Stimulated activated CD8-positive, alpha-beta memory T cell treated with anti-CD3 and anti-CD28 coated beads, Interleukin-2, amount 100 ng/mL, for 1 hour (primary cell): ENCODE measurements around the gene SNX25.
"Not testable (repeated sequence)": the region's sequence is repeated elsewhere in the genome, so short reads cannot be mapped to it uniquely, and the experiment has no call there.

Source experiments
- DNase-seq, 2 donors: peaks; one replicate each; pipeline ENCODE4 v3.0.0-alpha.2; 2020; ENCODE audit warnings: low read depth in 2 of 2

The SNX25 gene

DNA sequence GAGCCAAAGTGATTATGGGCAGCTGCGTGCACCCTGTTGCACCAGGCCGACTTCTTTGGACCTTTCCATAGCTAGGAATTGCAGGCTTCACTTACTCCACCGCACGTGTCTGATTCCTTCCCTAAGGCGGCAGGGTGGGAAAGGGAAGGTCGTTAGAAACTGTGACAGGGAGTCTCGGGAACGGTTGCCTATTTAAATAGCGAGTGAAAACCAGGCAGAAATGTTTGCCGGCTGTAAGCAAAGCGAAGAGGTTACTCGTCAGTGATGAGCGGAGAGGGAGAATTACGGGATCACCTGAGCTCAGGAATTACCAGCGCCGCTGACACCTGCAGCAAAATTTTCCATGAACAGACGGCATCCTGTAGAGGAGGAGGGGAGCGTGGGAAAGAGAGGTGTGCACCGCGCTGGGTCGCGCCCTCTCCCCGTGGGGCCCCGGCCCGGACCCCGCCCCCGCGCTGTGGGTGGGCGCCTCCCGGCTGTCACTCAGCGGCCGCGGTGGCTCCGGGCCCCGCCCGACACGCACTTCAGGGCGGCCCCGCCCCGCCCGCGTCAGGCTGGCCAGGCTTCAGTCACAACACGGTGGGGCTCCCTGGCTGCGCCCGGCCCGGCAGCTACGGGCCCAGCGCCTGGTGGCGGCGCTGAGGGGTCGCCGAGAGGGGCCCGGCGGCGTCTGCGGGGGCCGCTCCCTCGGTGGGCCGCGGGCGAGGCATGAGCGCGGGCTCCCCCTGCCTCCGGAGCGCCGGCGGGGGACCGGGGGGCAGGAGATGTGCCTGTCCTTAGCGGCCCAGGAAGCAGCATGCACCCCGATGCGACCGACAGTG, at the start of gene SNX25:
TSS of gene SNX25 (plus strand) at position 568 of the 821 bp plus-strand sequence. CDS start at position 797, 229 bp downstream.
- DNase-seq, result peak; percentile 70 to 78

DNA sequence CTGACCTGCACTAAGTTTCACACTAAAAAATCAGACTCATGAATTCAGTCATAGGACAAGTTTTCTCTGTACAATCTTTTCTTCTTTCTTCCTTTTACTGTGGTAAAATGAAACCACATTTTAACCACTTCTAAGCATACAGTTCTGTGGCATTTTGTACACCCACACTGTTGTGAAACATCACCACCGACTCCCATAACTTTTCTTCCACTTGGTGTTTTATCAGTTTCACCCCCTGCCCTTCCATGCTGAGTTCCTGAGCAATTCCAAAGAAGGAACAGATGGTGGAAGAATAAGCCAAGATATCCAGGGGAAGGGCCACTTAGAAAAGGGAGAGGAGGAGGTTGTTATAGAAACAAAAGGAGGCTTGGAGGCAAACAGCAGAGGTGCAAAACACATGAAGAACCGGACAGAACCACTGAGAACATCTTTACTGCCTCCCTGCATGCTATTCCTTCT, 43.8 kb upstream of the SNX25 start:
- DNase-seq, result no peak

DNA sequence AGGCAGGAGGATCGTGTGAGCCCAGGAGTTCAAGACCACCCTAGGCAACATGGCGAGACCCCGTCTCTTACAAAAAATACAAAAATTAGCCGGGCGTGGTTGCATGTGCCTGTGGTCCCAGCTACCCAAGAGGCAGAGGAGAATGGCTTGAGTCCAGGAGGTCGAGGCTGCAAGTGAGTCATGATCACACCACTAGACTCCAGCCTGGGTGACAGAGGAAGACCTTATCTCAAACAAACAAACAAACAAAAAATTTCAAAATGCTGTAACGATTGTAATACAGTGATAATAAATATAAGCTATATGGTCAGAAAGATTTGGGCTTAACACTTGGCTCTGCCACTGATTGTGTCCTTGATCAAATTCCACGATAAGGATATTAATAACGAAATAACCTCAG, 42.2 kb upstream of the SNX25 start:
- no peak for DNase-seq

DNA sequence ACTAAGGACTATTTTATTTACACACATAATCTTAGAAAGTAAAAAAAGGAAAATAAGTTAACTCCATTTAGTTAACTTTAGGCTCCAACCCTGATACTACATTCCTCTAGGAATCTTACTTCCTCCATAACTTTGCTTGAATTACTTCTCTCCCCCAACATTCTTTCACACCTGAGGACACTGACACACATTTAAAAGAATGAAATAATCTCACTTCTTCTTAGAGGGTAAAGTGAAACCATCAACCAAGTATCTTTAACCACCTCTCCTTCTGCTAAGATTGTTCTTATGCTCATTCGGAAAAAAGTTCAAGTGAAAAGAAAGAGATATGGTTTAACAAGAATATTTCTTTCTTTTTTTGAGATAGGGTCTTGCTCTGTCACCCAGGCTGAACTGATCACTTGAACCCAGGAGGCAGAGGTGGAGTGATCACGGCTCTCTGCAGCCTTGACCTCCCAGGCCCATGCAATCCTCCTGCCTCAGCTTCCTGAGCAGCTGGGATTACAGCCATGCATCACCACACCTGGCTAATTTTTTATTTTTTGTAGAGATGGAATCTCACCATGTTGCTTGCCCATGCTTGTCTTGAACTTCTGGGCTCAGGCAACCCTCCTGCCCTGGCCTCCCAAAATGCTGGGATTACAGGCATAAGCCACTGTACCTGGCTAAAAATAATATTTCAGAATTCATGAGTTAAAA, 37.9 kb upstream of the SNX25 start:
- DNase-seq, result no peak

DNA sequence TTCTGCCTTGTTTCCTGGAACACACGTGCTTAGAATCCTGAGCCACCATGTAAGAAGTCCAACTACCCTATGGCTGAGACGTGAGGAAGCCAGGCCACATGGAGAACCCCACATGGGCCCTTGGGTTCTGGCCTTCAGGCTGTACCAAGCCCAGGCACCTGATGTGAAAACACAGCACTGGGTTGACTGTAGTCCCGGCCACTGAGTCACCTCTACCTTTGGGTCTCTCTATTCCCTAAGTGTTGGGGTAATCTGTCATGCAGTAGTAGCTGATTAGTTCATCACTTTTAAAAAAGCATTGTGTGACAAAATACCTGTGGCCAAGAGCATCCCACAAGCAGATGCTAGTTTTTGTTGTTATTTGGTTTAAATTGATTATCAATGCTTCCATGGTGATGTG, 29.9 kb upstream of the SNX25 start:
- DNase-seq, result no peak

DNA sequence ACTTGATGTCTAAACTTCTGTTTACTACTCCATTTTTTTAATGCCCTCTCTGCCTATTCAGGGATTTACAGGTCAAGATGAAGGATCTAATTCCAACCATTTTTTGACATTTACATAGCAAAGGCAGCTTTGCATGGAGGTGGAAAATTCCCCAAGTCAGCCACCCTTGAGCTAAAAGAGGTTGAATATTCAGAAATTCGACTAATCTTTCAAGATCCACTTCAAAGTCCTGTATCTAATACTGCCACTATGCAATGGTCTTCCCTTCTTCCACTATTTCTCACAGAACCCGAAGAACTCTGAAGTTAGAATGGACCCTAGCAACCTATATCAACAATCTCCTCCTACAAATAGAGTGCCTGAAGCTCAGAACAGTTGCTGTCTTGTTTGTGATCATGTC, 27.2 kb upstream of the SNX25 start:
- no peak for DNase-seq

DNA sequence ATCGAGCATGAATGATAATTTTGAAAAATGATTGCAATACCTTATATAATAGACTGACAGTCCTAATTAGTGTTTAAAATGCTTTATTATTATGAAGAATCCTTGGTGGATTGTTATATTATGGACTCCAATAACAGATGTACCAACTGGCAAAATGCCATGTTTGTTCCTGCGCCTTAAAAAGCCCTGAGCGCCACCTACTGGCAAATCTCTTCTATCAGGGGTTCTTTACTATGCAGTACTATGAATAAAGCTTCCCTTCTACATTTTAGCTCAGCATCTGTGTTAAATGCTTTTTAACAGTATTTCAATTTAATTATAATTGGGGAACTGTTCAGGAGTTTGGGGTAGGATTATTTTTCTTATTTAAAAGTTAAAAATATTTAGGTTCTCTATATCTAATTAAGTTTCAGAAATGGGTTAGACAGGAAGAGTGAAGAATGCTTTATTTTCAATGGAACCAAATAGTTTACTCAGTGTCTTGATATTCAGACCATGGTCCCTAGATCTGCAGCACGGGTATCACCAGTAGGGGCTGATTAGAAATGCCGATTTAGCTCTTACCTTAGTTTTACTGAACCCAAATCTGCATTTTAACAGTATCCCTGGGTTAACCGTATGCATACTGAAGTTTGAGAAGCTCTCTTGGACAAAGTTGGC, 25.6 kb upstream of the SNX25 start:
- peak; percentile 32 to 63 for DNase-seq

DNA sequence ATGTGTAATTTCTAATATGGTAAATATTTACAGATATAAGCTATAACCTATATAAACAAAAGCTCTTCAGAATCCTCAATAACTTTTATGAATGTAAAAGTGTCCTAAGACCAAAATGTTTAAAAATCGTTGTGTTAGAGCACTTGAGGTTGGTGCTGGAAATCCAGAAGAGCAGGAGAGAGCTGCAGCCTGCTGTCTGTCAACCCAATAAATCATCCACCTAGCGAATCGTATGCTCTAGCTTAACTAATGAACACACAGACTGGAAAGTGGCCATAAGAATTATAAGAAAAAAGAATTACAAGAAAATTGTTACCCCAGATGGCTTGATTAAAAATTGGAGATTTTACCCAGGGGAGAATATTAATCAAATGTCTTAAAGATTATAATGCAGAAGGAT, 22.6 kb upstream of the SNX25 start:
- no peak for DNase-seq

DNA sequence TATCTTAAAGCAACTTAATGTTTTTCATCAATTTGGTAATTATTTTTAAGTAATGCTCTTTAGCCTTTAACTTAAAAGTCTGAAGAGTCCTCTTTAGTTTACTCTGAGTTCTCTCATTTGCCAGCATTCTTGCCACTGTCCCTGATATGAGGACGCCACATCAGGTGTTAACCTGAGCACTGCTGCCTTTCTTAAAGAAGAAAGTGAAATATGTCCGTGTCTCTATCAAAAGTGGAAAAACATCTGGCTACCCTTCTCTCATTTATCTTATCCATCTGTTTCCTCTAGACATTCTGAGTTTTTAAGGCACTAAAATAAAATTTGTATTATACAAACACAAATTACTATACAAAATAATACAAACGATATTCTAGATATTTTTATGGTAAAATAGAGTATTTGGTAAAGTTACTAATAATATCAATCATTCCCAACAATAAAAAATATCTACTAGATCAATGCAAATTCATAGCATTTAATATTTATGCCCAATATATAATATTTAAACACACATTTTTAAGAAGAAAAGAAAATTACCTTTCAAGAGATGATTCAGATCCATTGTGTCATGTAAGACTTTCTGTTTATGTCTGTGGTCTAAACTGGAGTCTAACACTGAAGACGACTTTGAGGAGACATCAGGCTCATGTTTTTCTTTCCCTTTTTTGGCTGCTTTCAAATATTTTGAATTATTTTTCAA, 19.6 kb upstream of the SNX25 start:
- no peak for DNase-seq

DNA sequence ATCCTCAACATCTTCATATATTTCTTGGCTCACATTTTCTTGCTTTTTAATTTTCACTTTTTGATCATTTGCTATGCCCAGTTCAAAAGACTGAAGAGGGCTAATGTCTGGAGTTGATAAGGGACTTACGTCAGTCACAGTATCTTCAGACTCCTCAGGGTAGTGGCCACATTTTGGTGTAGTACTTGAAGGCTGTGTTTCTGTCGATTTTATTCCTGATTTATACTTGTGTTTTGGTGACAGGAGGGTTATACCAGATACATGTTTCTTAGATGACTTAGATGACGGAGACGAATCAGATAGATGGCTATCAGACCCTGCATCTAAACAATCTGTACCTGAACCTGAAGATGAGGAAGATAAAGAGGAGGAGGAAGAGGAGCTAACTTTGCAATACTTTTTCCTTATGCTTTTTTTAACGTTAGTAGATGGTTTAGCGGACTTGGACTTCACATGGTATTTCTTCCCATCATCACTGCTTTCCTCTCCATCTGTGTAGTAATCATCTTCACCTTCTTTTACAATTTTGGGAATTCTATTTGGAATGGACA, 19.0 kb upstream of the SNX25 start:
- DNase-seq, result no peak

DNA sequence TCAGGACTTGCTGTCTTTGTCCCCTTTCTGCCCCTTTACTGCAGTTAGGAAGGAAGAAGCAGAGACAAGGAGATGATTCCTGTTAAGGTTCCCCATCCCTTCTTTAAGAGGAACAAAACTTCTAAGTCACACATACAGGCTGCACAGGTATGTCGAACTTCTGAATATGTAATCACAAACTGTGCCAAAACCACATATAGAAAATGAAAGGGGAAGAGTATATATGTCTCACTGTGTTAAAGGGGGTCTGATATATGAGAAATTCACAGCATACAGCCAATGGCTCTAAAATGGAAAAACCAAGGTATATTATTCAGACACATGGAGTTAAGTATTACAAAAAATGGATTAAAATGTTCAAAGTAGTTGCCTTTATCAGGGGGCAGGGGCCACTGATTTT, 17.3 kb upstream of the SNX25 start:
- DNase-seq, result no peak

DNA sequence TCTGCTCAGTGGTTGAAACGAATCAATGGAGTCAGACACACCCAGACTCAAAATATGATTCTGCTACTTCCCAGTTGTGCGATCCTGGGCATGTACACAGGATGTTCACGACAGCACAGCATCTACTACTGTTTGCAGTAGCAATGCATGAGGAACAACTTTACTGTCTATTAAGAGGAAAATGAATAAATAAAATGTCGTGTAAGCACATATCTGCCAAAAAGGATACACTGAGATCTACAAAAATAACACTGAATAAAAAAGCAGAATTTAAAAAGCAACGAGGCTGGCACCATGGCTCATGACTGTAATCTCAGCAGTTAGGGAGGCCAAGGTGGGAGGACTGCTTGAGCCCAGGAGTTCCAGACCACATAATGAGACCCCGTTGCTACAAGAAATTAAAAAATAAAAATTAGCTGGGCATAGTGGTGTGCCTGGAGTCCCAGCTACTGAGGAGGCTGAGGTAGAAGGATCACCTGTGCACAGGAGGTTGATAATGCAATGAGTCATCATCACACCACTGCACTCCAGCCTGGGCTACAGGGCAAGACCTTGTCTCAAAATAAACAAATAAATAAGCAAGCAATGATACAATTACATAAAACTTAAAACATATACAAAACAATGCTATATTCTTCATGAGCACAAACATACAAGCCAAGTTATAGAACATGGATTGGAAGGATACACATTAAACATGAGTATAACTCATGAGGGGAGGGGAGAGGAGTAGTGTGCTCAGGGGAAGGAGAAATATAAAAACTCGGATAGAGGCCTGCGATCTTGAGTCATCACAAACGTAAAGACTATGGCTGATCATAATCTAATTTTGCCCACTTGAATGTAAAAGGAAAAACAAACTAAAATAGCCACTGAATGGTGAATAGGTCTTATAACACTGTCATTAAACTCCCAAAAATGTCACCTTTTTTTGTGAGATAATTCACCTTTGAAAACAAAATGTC, 14.2 kb upstream of the SNX25 start:
- DNase-seq, result no peak

DNA sequence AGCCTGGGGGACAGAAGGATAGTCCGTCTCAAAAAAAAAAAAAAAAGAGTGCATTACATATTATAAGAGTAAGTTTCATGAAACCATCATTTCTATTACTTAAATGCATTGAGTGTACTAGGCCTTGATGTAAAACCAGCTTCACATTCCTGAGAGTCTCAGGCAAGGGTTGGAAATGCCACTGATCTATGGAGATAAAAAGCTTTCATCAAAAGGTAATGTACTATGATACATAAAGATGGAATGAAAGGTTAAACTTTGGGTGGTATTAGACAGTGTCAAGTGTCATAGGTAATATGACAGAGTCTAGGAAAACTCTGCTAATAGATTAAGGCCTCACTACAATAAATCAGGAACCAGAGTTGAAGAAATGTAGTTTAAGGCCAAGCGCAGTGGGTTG, 13.0 kb upstream of the SNX25 start:
- no peak for DNase-seq

DNA sequence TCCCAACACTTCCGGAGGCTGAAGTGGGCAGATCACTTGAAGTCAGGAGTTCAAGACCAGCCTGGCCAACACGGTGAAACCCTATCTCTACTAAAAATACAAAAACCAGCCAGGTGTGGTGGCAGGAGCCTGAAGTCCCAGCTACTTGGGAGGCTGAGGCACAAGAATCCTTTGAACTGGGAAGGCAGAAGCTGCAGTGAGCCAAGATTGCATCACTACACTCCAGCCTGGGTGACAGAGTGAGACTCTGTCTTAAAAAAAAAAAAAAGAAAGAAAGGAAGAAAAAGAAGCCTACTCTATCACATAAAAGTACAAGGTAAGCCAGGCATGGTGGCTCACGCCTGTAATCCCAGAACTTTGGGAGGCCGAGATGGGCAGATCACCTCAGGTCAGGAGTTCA, 11.2 kb upstream of the SNX25 start:
- DNase-seq, result not testable (repeated sequence)

DNA sequence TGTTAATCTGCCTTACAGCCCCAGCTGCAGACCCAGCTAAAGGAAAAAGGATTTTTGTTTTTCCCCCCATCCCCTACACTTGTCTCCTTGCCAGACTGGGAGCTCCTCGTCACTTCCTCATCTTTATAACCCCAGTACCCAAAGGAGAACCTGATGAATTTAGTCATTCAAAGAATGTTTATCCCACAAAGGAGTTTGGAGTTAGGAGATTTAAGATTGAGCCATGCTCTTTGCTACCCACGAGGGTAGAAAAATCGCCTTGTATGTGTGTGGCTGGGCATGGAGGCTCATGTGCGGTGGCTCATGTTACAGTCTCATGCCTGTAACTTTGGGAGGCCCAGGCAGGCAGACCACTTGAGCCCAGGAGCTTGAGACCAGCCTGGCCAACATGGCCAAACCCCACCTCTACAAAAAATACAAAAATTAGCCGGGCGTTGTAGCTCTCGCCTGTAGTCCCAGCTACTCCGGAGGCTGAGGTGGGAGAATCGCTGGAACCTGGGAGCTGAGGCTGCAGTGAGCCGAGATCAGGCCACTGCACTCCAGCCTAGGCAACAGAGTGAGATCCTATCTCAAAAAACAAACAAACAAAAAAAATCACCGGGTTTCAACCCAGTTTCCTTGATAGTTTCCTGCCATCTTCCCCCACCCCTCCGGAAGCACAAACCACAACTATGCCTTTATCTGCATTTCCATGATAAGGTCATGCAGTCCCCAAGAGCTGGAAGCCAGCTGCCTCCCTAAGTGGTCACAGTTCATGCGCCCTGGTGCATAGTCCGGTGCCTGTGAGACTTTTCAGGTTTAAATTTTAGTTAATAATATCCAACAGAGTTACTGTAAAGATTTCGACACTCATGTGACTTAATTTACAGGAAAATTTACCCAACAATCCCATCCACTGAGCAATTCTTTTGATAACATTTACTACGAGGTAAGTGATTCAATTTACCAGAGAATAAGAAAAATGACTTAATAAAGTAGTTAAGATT, 7.1 kb upstream of the SNX25 start:
- no peak for DNase-seq

DNA sequence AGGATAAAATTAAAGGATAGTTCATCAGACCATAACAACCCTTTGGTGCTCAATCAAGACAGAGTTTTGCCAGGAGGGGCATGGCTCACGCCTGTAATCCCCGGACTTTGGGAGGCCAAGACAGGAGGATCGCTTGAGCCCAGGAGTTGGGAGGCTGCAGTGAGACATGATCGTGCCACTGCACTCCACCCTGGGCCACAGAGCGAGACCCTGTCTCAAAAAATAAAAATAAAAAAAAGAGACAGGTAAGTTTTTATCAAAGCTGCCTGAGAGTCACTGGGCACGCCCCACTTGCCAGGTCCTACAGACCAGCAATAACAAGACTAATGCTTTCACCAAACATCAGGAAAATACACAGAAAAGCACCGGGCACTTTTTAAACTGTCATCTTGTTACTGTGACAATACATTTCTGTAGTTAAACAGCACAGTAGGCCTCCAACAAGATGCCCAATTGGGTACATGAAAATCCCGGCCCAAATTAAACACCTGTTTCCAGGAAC, 6.4 kb upstream of the SNX25 start:
- DNase-seq, result no peak

DNA sequence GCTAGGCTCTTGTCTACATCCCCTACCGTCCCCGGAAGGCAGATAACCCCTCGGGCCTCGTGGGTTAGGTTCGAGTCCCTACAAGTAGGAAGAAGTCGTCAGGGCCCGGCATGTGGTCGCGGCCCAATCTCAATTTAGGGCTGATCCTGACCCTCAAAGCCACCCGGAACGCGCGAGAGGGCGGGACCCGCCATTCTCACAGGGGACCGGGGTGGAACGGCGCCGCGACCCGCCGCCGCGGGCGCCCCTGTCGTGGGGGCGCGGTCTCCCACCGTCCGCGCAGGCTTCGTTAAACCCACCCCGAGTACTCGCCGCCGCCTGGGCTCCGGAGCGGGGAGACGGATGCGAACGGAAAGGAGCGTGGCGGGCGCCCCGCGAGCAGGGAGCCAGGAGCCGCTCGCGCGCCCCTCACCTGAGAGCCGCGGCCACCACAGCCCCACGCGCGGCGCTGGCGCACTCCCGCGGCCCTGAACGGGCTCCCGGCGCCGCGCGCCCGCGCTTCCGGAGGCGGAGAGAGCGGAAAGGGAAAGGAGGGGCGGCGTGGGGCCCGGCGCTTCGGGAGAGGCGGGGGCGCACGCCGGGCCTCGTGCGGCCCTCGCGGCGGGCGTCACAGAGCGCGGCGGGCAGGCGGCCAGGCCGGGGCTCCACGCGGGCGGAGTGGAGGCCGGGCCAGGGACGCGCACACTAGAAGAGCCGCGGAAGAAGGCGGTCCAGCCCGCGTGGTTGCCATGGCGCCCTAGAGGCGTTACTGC, 5.7 kb upstream of the SNX25 start, which contains the start of gene CFAP97:
TSS of gene CFAP97 (minus strand) at position 515 of the 752 bp plus-strand sequence. CDS start 12,804 bp downstream, outside the sequence.
- peak; percentile 55 to 63 for DNase-seq

DNA sequence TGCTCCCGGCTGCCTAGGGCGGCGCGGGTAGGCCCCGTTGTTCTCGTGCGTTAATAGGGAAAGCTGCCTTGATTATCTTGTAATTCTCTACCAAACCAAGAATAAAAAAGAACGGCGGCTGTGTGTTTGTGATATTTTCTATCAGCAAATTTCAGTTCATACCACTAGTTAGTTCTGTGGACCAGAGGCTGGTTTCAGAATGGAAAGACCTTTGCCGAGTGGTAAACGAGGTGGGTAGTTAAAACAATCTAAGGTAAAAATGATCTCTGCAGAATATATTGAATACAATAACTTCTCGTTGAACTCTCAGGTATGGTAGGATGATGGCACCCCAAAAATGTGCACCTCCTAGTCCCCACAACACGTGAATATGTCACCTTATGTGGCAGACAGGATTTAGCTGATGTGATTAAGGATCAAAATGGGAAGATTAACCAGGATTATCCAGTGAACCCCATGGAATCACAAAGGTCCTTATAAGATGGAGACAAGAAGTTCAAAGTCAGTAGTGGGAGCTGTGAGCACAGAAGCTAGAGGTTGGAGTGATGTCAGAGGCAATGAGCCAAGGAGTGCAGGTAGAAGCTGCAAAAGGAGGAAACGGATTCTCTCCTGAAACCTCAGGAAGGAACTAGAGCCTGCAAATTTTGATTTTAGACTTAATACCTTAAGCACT, 5.0 kb upstream of the SNX25 start:
- no peak for DNase-seq
